ENCODE measurements around the gene ACTRT2.

The ACTRT2 gene

DNA sequence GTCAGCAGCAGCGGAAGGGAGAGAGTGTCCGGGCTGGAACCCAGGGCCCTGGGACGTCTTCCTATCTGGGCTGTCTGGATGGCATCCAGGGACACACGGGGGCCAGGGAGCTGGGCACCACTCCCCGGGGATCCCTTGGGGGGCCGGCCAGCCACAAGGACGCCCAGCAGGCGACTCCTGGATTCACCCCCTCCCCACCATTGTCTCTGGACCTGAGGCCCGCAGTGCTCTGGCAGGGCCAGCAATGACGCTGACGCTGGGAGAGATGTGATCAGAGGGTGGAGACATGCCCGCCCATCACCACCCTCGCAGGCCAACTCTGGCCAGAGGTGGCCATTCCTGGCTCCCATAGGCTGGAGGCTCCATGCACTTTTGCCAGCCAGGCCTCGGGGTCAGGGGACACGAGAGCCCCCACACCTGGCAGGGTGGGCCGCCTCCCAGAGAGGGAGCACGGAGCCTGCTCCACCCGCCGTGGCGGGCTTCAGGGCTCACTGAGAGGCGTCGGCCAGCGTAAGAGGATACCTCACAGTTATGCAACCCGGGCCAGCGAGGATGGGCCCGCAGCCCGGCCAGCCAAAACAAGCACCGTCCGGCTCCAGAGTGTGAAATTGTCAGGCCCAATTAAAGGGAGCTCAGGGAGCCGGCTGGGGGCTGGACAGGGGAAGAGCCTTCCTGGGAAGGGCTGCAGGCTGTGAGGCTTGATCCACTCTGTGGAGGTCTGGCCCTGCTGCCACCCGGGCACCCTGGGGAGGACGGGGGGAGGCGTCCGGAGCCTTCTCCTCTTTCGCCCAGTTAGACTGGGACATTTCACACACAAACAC, 10.3 kb downstream of the ACTRT2 start:
- TF ChIP-seq, protein P1, sequence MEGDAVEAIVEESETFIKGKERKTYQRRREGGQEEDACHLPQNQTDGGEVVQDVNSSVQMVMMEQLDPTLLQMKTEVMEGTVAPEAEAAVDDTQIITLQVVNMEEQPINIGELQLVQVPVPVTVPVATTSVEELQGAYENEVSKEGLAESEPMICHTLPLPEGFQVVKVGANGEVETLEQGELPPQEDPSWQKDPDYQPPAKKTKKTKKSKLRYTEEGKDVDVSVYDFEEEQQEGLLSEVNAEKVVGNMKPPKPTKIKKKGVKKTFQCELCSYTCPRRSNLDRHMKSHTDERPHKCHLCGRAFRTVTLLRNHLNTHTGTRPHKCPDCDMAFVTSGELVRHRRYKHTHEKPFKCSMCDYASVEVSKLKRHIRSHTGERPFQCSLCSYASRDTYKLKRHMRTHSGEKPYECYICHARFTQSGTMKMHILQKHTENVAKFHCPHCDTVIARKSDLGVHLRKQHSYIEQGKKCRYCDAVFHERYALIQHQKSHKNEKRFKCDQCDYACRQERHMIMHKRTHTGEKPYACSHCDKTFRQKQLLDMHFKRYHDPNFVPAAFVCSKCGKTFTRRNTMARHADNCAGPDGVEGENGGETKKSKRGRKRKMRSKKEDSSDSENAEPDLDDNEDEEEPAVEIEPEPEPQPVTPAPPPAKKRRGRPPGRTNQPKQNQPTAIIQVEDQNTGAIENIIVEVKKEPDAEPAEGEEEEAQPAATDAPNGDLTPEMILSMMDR (IDR thresholded peaks at IDR 0.05; ENCODE audit: extremely low read depth, missing control alignments) = no peak

DNA sequence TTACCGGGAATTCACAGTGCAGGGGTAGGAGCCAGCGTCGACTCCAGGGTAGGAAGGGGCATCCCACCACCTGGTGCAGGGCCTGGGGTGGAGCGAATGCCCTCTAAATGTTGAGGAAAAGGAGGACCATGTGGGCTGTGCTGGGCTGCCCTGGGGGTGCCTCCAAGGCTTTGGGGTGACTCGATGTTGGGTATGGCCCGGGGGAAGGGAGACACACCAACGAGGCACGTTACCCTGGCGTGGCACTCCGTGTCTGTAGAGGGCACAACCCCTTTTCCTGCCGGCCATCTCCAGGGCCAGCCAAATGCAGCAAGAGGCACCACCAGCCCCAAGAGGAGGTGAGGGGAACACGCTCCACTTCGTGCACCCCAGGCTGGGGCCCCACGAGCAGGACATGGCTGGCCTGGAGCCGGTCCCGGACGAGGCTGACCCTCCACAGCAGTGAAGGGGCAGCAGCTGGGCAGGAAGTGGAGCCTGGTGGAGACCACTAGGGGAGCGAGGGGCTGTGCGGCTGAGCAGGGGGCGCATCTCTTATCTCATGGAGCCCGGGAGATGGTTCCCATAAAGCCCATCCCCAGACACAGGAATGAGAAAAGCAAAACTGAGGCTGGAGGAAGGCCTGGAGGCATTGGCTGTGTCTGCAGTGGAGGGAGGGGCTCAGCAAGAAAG, 11.2 kb downstream of the ACTRT2 start:
- no peak for DNase-seq (ENCODE audit: low spot score)
- TF ChIP-seq, protein P1 (IDR thresholded peaks at IDR 0.05; ENCODE audit: extremely low read depth, missing control alignments) = no peak

More for the DNA sequence above, 10.3 kb downstream of the ACTRT2 start:
- no peak for DNase-seq (ENCODE audit: low spot score)

DNA sequence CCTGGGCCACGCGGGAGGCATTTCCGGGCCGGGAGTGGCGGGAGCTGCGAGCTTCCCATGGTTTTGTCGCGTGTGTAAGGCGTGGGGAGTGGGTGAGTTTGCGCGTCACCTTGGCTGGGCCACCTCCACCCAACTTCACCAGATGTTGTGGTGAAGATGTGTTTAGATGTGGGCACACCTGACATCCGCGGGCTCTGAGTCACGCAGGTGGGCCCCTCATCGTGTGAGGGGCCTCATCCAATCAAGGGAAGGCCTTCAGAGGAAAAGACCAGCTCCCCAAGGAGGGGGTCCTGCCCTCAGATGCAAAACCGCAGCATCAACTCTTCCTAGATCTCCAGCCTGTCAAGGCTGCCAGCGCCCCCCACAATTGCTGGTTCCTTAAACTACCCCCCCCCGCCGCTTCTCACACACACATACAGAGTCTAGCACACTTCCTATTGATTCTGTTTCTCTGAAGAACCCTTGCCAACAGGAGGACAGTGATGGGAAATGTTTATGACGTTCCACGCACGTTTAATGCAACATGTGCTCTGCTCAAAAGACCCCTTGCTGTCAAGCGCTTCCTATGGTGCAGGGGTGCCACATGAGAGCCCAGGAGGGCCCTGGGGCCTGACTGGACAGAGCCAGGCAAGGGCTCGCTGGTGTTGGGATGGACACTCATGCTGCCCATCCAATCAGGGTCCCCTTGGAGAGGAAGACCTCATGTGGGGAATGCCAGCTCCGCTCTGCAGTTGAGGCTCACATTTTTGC, 11.9 kb downstream of the ACTRT2 start:
- DNase-seq (ENCODE audit: low spot score) = no peak
- TF ChIP-seq, protein P1 (IDR thresholded peaks at IDR 0.05; ENCODE audit: extremely low read depth, missing control alignments) = no peak

DNA sequence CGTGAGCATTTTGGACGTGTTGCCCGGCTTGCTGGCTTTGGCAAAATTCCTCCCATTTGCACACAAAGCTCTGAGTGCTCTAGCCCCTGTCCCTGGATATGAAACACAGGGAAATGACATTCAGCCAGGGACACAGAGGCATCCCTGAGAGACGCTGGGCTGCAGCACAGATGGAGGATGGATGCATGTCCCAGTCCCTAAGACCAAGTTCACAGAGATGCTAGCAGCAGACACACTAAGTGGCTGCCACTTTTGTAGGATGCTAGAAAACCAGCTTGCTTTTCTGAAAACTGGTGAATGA, 12.5 kb downstream of the ACTRT2 start:
- no peak for DNase-seq (ENCODE audit: low spot score)
- TF ChIP-seq, protein P1 (IDR thresholded peaks at IDR 0.05; ENCODE audit: extremely low read depth, missing control alignments) = no peak

DNA sequence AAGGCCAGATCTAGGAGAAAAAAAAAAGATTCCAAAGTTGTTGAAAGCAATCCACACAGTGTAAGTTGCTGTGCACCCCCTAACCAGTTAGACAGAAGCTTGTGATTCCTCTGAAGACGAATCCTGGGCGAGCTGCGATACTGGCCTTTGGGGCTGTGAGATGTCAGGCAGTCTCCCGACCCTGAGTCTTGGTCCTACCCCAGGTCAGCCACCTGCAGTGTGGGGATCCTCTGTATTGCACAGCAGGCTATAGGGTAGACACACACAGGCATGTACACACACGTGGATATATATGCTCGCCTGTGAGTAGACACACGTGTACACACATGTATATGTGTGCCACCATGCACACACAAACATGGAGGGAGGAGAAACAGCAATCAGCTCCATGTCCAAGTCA, 12.9 kb downstream of the ACTRT2 start:
- DNase-seq (ENCODE audit: low spot score) = no peak
- TF ChIP-seq, protein P1 (IDR thresholded peaks at IDR 0.05; ENCODE audit: extremely low read depth, missing control alignments) = no peak

DNA sequence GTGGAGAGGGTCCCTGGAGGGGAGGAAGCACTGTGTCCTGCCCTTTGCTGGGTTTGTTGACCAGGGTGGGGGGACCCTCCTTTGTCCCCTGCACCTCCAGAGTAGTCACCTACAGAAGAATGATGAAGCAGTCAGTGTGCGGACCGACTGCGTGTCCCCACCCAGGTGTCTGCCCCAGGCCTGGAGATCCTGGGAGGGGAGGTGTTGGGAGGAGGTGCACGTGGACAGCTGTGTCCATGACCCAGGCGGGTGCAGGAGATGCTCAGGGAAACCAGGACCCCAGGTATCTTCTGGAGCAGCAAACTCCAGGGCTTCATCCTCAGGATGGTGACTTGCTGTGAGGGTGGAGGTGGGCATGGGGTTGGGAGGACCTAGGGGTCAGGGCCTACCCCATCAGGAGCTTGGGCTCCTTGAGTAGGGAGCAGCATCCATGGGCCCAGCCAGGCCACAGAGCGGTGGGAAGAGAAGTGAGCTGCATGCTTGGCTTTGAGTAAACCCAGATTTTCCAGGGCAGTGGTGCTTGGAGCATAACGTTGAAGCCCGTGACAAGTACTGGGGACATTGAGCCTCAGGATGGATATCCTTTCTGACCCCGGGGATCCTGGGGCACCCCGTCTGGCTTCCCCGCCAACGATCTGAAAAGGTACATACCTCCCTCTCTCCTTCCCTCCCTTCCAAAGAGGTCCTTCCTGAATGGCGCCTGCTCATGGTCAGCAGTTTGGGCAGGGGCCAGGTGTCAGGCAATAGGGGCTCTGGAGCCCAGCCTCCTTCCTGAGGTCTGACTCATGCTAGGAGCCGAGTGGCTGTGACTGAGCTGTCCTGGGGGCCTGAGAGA, 13.7 kb downstream of the ACTRT2 start:
- TF ChIP-seq, protein P1 (IDR thresholded peaks at IDR 0.05; ENCODE audit: extremely low read depth, missing control alignments) = no peak
- no peak for DNase-seq (ENCODE audit: low spot score)

Data from GM20000 (cell line).